ENCODE results near the gene RPL37.

DNA sequence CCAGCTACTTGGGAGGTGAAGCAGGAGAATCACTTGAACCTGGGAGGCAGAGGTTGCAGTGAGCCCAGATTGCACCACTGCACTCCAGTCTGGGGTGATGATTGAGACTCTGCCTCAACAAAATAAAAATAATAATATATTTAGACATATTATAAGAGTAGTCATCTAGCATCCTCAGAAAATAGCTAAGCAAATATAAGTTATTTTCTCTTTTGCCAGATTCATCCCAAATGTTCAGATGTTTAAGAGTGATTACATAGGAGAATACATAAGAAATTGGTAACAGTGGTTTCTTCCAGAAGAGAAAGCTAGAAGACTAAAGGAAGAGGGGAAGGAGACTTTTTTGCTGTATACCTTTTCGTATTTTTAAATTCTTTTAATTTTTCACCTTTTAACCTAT is 56.9 kb downstream of the RPL37 start:
- TF ChIP-seq GATA3 (IDR thresholded peaks at IDR 0.05; ENCODE audit: low read depth, low read length) (no peak), GATA2 (IDR thresholded peaks at IDR 0.05; ENCODE audit: low read depth, low read length) (no peak)
